HUDEP-2 (cell line): Measurements from ENCODE around the gene SCARF2.
"Not testable (repeated sequence)": the region's sequence is repeated elsewhere in the genome, so short reads cannot be mapped to it uniquely, and the experiment has no call there.

Source experiments
- DNase-seq, 76 experiments: peaks; one replicate each; lab custom pipeline; 2025; ENCODE audit not compliant: unreplicated experiment in 76 of 76; lab: John Stamatoyannopoulos, UW

The SCARF2 gene

DNA sequence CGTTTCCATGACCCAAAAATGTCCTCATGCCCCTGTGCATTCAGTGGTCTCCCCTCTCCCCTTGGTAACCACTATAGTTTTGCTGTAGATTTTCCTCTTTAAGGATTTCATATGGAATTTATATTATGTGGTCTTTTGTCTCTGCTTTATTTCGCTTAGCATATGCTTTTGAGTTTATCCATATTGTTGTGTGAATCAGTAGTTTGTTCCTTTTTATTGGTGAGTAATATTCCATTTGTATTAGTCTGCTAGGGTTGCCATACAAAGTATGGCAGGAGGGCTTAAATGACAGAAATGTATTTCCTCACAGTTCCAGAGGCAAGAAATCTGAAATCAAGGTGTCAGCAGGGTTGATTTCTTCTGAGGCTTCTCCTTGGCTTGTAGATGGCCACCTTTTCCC is 40.1 kb downstream of the SCARF2 start:
- no peak for DNase-seq

DNA sequence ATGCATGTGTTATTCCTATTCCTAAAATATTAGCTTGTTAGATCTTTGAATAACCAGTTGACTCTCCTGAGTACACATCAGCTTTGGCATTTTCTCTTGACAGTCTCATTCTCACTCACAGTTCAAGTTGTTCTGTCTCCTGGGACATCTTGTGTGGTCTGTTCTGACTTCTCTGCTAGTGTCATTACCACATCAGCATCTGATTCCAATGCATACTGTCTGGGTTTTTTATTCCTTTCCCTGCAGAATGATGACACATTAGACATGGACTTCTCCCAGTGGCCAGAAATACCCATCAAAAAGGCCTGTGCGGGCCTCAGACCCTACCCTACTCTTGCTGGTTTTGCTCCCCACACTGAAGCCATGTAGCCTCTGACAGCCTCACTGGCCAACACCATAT is 41.0 kb downstream of the SCARF2 start:
- DNase-seq, result no peak

DNA sequence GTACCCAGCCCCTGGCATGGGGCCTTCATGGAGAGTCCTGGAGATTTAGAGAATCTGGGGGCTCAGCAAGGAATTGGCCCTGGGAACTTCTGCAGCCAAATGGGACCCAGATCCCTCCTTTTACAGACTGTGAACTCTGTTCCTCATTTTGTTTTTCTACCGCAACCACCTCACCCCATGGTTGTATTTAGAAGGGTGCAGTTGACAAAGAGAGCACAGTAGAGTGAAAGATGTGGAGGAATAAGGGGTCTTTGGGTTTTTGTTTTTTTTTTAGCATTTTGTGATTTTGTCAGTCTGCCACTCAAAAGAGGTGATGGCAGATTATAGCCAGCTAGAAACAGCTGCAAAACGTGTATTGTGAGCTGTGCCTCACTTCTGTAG is 41.7 kb downstream of the SCARF2 start:
- no peak for DNase-seq

- no peak for DNase-seq
These were observed 42.3 kb downstream of the SCARF2 start for GRCh38 chr22:20395181-20395906.

DNA sequence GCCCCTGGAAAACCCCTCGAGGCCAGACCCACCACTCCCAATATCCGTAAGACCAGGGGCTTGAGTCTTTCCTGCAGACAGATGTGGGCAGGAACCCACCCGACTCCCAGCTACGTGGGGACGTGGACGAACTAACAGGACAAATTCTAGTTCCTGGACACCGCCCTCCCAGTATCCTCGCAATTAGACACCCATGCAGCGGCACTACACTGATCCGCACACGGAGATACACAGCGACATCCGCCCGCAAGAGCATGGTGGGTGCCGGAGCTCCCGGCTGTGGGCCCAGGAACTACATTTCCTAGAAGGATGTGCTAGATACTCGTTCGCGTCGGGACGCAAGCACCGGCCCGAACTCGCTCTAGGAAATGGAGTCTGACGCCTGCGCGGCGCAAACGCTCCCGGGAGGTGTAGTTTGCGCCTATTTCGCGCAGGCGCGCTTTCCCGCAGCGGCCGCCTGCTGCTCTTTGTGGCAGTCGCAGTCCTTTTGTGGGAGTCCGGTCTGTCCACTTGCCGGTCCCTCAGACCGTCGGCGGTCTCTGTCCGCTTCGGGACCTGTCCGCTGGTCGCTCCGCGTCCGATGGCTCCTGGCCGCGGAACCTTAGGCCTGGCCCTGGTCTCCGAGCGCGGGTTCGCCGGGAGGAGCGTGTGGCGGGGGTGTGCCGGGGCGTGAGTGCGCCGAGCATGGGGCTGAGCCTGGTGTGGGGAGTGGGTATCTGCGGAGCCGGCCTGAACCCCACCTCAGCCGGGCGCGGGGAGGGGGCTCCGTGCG is 43.7 kb downstream of the SCARF2 start, which contains the start of gene ZNF74:
Gene ZNF74, plus strand, starts transcription at position 447 of the 772 bp plus-strand sequence. CDS start 478 bp downstream, outside the sequence.
- peak in 71 of 76 experiments; percentile 11 to 81 (median 52) for DNase-seq

DNA sequence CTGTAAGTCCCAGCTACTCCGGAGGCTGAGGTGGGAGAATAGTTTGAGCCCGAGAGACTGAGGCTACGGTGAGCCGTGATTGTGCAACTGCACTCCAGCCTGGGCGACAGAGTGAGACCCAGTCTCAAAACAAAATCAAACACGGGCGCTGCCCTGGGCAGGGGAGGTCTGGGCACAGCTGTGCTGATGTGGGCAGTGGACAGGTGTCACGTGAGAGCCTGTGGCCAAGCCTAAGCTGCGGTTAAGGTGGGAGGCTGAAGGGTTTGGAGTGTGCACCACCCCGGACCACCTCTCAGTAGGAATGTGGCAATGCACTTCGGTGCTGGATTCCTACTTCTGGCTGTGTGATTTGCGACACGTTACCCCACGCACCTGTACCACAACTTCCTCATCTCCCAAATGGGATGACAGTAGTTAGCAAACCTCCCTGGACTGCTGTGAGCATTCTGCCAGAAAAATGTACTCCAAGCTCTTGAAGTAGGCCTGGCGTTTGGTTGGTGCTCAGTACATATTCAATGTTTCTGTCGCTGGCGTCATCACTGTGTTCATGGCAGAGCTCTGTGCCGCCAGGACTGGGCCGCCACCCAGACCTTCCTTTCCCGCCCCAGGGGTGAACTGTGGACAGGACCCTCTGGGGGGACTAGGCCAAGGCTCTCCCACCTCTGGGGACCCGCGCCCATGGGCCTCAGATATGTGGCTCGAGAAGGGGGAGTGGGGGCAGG is 44.5 kb downstream of the SCARF2 start:
- DNase-seq, result no peak

DNA sequence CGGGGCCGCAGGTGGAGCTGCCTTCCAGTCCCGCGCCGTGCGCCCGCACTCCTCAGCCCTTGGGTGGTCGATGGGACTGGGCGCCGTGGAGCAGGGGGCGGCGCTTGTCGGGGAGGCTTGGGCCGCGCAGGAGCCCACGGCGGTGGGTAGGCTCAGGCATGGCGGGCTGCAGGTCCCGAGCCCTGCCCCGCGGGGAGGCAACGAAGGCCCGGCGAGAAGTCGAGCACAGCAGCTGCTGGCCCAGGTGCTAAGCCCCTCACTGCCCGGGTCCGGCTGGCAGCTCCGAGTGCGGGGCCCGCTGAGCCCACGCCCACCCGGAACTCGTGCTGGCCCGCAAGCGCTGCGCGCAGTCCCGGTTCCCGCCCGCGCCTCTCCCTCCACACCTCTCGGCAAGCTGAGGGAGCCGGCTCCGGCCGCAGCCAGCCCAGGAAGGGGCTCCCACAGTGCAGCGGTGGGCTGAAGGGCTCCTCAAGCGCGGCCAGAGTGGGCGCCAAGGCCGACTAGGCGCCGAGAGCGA is 45.2 kb downstream of the SCARF2 start:
- DNase-seq, result not testable (repeated sequence)

DNA sequence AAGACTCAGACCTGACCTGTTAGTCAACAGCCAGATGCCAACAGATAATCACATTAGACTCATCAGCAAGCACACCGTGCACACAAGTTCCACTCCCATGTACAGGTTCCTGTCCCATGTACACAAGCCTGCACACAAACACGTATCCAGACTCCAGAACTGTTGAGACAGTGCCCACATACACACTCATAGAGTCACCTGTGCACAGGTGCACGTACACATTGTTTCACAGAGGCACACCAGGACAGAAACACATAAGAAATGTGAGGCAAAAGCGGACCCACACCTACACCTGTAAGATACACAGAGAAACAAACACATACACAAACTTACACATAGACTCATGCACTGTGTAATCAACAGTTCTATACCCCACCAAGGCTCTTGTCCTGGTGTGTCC is 46.4 kb downstream of the SCARF2 start:
- DNase-seq, result no peak

GRCh38 chr22:20390394-20390907 is 47.2 kb downstream of the SCARF2 start:
- no peak for DNase-seq

DNA sequence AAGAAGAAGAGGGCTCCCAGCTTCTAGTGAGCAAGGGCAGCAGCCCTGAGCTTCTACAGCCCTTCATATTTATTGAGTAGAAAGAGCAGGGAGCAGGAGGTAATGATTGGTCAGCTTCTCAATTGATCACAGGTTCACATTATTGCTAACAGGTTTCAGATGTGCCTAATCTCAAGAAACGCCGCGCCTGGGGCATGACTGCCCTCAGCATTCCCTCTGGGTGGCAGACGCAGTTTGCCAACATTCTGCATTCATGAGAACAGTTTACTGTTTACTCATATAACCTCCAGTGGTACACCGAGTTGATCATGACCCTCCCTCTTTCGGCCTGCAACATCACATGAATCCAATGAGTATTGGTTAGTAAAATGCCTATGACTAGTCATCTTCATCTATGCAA is 48.3 kb downstream of the SCARF2 start:
- no peak for DNase-seq

GRCh38 chr22:20388200-20388599 is 49.4 kb downstream of the SCARF2 start:
- no peak for DNase-seq

GRCh38 chr22:20386972-20387371 is 50.7 kb downstream of the SCARF2 start:
- DNase-seq, result no peak

- DNase-seq, result no peak
These were observed 51.3 kb downstream of the SCARF2 start for GRCh38 chr22:20386336-20386735.

DNA sequence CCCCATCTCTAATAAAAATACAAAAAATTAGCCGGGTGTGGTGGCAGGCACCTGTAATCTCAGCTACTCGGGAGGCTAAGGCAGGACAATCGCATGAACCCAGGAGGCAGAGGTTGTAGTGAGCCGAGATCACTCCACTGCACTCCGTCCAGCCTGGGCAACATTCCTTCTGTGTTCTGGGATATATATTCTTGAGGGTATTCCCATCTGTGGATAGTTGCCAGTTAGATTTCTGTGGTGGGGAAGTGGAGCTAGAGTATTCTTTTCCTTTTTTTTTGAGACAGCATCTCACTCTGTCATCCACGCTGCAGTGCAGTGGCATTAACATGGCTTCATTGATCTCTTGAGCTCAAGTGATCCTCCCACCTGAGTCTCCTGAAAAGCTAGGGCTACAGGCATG is 52.8 kb downstream of the SCARF2 start:
- no peak for DNase-seq

GRCh38 chr22:20384171-20384570 is 53.5 kb downstream of the SCARF2 start:
- DNase-seq, result no peak

DNA sequence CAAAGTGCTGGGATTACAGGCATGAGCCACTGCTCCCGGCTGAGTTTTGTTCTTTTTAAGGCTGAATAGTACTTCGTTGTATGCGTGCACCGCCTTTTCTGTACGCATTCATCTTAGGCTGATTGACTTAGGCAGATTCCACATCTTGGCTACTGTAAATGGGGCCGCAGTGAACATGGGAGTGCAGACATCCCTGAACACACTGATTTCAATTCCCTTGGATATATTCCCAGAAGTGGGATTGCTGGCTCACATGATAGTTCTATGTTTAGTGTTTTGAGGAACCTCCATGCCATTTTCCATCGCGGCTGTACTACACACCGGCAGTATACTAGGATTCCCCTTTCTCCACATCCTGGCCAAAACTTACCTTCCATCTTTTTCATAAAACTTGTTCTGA is 54.1 kb downstream of the SCARF2 start:
- DNase-seq, result no peak

DNA sequence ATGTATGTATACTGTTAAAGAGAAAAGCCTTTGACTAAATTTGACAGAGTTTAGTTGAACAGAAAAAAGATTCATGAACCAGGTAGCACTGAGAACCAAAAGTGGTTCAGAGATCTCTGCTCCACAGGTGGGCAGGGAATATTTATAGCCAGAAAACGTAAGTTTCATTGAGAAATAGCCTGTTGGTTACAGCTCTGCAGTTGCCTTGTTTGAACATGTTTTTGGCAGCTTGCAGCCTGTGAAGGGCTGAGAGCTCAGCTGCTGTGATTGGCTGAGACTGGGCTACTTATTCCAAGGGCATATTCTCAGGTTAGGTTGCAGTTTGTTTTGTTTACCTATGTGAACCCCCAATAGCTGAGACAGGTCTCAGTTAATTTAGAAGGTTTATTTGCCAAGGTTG is 57.1 kb downstream of the SCARF2 start:
- no peak for DNase-seq

DNA sequence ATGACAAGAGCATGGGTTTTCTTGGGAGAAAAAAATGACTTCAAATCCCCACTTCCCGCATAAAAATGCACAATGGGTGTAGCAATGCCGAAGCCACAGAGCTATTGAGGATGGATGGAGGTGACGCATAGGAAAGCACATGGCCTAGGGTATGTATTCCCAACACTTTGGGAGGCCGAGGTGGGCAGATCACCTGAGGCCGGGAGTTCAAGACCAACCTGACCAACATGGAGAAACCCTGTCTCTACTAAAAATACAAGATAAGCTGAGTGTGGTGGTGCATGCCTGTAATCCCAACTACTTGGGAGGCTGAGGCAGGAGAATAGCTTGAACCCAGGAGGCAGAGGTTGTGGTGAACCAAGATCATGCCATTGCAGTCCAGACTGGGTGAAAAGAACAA is 58.9 kb downstream of the SCARF2 start:
- not testable (repeated sequence) for DNase-seq

- no peak for DNase-seq
These were observed 59.5 kb downstream of the SCARF2 start for GRCh38 chr22:20378110-20378509.

- DNase-seq, result not testable (repeated sequence)
These were observed 60.6 kb downstream of the SCARF2 start for GRCh38 chr22:20376983-20377382.

- DNase-seq, result not testable (repeated sequence)
These were observed 61.3 kb downstream of the SCARF2 start for GRCh38 chr22:20376281-20376680.
